Keratinocyte (primary cell): Measurements from ENCODE around the gene TSACC.

Experiments
- CTCF ChIP-seq, 3 experiments: IDR thresholded peaks in 1 of 3; conservative IDR thresholded peaks in 1 of 3; optimal IDR thresholded peaks in 1 of 3; 2 replicates in 2 of 3; 3 replicates in 1 of 3; pipeline versions ENCODE3 to v1.5.1; 2011; ENCODE audit warnings: low read length in 3 of 3, mild to moderate bottlenecking in 3 of 3, moderate library complexity in 2 of 3, control low read depth in 1 of 3, inconsistent platforms in 1 of 3; ENCODE audit not compliant: insufficient read depth in 2 of 3; ENCODE audit errors: extremely low read depth in 1 of 3
- EZH2 ChIP-seq: IDR thresholded peaks from one replicate; pipeline ENCODE4 v1.6.1; 2012; ENCODE audit warnings: inconsistent platforms, mild to moderate bottlenecking, low read length, moderate library complexity

GRCh38 chr1:156347331-156347730 is 9.0 kb downstream of the TSACC start:
- TF ChIP-seq CTCF (optimal IDR thresholded peaks at IDR 0.05 in 1 of 3, IDR thresholded peaks at IDR 0.05 in 1 of 3, conservative IDR thresholded peaks at IDR 0.05 in 1 of 3; ENCODE audit: extremely low read depth in 1 of 3, insufficient read depth in 2 of 3, low read length in 3 of 3), result no peak
- no peak for TF ChIP-seq EZH2
